ENCODE data around the gene KANSL1. TPM values are rescaled to one million over a fixed set of nuclear protein-coding genes. Genes with fewer than 3 reads are reported as not detected.

Gene KANSL1
- total RNA-seq, 1 donor: 171 TPM

- TF ChIP-seq CTCF (IDR thresholded peaks at IDR 0.05; ENCODE audit: insufficient read depth, low read depth, low read length): no peak
- peak; percentile 63 for DNase-seq (ENCODE audit: low read depth)
- H3K4me3 ChIP-seq (ENCODE audit: low read depth, low read length): no peak overlapping the region
Observed at GRCh38 chr17:46157443-46158062, 35.7 kb downstream of the KANSL1 start.

- H3K4me3 ChIP-seq (ENCODE audit: low read depth, low read length): no peak overlapping the region
- TF ChIP-seq CTCF (IDR thresholded peaks at IDR 0.05; ENCODE audit: insufficient read depth, low read depth, low read length): no peak
- DNase-seq (ENCODE audit: low read depth): no peak
Observed at GRCh38 chr17:46154151-46154816, 38.9 kb downstream of the KANSL1 start.

DNA sequence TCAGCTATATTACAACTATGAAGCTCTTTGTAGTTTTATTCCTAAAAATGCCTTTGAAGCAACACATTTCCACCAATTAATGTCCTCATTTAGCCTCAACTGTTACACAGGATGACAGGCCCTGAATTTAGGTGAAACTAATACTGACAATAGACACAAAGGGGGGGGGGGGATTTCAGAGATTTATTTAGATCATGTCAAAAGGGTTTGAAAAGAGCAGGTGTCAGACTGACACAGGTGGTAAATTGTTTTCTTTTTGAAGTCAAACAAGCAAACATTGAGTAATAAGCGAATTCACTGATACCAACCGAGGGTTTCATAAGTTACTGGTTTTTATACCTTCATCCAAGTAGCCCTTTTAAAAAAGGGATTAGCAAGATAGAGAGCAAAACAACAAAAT lies 40.8 kb downstream of the KANSL1 start:
- TF ChIP-seq CTCF (IDR thresholded peaks at IDR 0.05; ENCODE audit: insufficient read depth, low read depth, low read length): no peak
- no peak overlapping the region for H3K4me3 ChIP-seq (ENCODE audit: low read depth, low read length)
- no peak for DNase-seq (ENCODE audit: low read depth)

DNA sequence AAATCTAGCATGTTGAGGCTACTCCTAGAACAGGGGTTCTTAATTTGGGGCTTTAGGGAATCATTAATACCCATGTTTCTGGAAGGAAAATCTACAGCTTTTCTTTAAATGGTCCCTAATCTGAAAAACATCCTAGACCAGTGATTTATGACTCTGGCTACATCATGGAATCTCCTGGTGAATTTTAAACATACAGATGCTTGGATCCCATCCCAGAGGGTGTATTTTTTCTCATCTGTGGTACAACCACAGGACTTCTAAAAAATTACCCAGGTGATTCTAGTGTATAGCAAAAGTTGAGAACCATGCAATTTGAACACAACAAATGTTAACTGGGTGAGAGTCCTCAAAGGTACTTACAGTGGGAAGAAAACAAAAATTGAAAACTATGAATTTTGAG lies 41.5 kb downstream of the KANSL1 start:
- H3K4me3 ChIP-seq (ENCODE audit: low read depth, low read length): no peak overlapping the region
- DNase-seq (ENCODE audit: low read depth): peak; percentile 49
- TF ChIP-seq CTCF (IDR thresholded peaks at IDR 0.05; ENCODE audit: insufficient read depth, low read depth, low read length): no peak

DNA sequence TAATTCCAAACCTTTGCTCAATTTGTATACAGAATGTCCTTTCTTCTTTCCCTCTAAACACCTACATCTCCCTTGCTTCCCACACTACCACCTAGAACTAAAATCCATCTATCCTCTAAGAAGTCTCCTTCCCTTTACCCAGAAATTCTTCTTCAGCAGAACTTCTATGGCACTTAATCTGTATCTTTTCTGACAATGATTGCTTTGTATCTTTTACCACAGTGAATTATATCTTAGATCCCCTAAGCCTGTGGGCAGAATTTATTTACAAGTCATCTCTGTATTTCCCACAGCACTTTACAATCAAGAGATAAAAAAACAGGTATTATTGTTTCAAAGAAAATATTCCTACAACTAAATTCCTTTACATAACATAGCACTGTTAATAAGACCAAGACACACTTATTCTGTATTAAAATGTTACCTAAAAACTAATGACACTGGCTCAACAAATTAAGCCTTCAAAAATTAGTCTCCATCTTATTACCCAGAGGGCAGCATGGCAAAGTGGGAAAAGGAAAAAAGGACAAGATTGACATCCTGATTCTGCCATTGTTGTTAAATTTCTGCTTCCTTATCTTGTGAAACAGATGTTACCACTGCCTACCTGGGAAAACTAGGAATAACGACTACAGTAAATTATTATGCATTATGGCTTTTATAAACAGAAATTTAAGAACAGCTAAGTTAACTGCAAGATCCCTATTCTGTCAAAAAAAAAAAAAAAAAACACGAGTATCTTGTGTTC lies 42.8 kb downstream of the KANSL1 start:
- TF ChIP-seq CTCF (IDR thresholded peaks at IDR 0.05; ENCODE audit: insufficient read depth, low read depth, low read length): no peak
- H3K4me3 ChIP-seq (ENCODE audit: low read depth, low read length): no peak overlapping the region
- DNase-seq (ENCODE audit: low read depth): no peak

DNA sequence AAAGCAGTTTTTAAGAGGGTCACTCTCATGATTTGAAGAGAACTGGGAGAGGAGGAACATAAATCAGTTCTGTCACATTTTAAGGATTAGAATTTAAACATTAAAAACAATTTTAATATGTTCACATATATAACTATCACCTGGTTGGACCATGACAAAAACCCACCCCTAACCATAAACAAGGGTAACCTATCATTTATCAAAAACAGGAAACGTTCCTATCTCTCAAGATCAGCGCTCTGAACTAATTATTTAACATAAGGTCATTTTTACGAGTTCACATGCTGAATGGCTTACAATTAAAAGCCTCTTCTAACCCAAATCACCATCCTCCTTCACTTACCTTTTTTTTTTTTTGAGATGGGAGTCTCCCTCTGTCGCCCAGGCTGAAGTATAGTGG lies 45.0 kb downstream of the KANSL1 start:
- no peak overlapping the region for H3K4me3 ChIP-seq (ENCODE audit: low read depth, low read length)
- no peak for TF ChIP-seq CTCF (IDR thresholded peaks at IDR 0.05; ENCODE audit: insufficient read depth, low read depth, low read length)
- no peak for DNase-seq (ENCODE audit: low read depth)
